Stimulated activated CD8-positive, alpha-beta memory T cell treated with anti-CD3 and anti-CD28 coated beads, Interleukin-15, amount 100 ng/mL, for 48 hours (primary cell): ENCODE measurements around the gene BTNL3.
"Not testable (repeated sequence)": the region's sequence is repeated elsewhere in the genome, so short reads cannot be mapped to it uniquely, and the experiment has no call there.

Experiments used
- DNase-seq, 2 donors: peaks; one replicate each; pipeline ENCODE4 v3.0.0-alpha.2; 2020; ENCODE audit warnings: low read depth in 2 of 2

Gene BTNL3, protein sequence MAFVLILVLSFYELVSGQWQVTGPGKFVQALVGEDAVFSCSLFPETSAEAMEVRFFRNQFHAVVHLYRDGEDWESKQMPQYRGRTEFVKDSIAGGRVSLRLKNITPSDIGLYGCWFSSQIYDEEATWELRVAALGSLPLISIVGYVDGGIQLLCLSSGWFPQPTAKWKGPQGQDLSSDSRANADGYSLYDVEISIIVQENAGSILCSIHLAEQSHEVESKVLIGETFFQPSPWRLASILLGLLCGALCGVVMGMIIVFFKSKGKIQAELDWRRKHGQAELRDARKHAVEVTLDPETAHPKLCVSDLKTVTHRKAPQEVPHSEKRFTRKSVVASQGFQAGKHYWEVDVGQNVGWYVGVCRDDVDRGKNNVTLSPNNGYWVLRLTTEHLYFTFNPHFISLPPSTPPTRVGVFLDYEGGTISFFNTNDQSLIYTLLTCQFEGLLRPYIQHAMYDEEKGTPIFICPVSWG

DNA sequence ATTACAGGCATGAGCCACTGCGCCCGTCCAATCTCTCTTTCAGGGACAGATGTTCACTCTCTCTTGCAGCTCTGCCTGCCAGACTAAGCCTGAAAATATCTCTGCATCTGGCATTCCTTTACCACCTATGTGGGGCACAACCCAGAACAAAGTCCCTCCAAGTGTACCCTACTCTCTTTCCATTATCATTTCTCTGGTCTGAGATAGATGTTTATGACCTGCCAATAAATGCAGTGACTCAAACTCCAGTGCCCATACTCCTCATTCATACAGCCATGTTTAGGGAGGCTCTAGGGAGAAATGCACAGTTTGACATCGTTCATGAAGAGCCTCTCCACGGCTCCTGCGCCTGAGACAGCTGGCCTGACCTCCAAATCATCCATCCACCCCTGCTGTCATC is at the start of gene BTNL3:
BTNL3 (plus strand) TSS at position 255 of the 400 bp plus-strand sequence. CDS start 183 bp downstream, outside the sequence.
- no peak for DNase-seq

DNA sequence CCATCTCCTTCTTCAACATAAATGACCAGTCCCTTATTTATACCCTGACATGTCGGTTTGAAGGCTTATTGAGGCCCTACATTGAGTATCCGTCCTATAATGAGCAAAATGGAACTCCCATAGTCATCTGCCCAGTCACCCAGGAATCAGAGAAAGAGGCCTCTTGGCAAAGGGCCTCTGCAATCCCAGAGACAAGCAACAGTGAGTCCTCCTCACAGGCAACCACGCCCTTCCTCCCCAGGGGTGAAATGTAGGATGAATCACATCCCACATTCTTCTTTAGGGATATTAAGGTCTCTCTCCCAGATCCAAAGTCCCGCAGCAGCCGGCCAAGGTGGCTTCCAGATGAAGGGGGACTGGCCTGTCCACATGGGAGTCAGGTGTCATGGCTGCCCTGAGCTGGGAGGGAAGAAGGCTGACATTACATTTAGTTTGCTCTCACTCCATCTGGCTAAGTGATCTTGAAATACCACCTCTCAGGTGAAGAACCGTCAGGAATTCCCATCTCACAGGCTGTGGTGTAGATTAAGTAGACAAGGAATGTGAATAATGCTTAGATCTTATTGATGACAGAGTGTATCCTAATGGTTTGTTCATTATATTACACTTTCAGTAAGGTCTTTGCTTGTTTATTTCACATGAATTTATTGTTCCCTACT is 38.2 kb upstream of the BTNL3 start:
- no peak for DNase-seq

DNA sequence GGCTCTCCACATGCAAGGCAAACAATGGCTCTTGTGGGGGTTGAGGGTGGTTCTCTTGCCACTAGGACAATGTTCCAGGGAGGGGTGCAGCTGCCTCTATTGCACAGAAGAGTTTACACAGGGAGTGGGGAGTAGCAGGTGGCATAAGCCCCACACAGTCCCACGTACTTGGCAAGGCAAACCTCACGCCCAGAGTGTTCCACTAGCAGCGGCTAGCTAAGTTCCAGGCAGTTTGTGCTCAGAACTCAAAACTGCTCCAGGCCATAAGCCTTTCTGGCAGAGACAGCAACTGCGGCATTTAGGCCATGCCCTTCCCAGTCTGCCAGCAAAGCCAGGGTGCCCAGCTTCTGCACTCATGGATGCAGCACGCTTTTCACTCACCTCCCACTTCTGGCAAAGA is 29.0 kb upstream of the BTNL3 start:
- no peak for DNase-seq

DNA sequence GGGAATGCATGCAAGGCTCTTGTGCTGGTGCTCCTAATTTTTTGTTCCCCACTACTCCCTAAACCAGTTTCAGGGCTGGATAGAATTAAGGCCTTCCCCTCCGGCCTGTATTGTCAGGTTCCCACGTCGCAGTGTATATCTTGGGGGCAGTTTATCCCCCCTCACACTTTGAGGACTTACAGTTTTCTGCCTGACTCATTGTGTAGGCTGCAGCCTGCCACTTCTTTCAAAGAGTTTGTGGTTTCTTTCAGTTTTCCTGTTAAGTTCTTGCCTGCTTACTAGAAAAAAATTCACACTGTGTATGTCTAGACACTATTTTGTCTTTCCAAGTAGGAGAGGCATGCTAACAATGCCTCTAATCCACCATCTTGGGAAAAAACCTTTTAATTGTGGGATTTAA is 28.4 kb upstream of the BTNL3 start:
- DNase-seq = no peak

DNA sequence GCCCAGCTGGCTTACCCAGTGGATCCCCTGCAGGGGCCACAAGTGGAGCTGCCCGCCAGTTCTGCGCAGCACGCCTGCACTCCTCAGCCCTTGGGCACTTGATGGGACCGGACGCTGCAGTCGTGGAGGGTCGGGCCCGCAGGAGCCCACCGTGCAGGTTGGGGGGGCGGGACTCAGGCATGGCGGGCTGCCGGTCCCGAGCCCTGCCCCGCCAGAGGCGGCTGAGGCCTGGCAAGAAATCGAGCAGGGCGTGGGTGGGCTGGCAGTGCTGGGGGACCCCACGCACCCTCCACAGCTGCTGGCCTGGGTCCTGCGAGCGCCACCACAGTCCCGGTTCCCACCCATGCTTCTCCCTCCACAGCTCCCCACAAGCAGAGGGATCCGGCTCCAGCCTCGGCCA is 19.2 kb upstream of the BTNL3 start:
- DNase-seq = no peak

DNA sequence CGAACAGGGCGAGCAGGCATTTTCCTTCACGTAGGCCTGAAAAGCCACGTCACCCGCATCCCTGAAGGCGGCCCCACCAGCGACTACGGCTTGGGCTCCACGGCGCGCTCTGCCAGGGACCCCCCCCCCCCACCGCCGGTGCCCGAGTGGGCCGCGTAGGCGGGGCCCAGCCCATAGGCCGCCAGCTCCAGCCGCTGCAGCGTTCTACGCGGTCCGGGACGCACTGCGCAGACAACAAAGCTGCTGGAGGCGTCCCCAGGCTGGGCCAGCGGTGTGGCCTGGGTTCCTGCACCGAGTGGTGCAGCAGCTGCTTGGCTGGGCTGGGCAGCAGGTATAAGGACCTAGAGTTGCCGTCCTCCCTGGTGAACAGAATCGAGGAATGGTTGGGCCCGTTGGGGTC is 18.3 kb upstream of the BTNL3 start:
- no peak for DNase-seq

DNA sequence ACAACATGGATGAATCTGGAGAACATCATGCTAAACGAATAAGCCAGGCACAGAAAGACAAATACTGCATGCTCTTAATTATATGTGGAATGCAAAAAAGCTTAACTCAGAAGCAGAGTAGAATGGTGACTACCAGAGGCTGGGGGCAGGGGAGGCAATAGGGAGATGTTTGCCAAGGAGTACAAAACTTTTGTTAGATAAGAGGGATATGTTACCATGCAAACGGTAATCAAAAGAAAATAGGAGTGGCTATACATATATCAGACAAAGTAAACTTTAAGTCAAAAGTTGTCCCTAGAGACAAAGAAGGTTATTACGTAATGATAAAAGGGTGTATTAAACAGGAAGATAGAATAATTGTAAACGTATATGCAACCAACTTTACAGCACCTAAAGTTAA is 17.8 kb upstream of the BTNL3 start:
- no peak for DNase-seq

DNA sequence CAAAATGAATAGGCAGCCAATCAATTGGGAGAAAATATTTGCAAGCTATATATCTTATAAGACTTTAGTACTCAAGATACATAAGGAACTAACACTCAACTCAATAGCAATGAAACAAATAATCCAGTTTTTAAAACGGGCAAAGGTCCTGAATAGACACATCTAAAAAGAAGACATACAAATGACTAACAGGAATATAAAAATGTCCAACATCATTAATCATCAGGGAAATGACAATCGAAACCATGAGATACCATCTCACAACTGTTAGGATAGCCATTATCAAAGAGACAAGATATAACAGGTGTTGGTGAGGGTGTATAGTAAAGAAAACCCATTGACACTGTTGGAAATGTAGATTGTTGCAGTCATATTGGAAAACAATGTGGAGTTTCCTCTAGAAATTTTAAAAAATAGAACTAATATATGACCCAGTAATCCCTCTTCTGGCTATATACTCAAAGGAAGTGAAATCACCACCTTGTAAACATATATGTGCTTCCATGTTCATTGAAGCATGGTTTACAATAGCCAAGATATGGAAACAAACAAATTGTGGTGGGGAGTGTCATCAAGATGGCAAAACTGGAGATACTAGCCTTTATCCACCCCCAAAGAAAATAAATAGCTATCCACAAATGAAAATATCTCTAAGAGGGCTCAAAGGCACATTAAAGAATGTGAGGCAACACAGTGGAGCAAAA is 13.9 kb upstream of the BTNL3 start:
- no peak for DNase-seq

DNA sequence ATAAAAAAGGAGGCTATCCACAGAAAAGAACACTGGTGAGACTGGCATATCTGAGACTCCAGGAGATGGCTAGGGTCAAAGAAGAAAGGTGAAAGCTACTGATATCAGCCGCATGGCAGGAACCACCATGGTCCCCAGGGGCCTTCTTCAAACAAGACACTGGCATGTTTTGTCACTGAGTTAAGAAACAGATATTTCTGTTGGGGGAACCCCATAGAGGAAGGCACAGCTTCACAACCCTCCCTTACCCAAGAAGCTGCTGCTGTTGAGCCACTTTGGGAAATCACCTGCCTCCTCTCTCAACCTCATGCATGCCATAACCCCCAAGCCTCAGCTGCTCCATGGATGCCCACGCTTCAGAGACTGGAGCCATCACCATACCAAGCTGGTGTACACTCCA is 13.3 kb upstream of the BTNL3 start:
- DNase-seq = no peak

DNA sequence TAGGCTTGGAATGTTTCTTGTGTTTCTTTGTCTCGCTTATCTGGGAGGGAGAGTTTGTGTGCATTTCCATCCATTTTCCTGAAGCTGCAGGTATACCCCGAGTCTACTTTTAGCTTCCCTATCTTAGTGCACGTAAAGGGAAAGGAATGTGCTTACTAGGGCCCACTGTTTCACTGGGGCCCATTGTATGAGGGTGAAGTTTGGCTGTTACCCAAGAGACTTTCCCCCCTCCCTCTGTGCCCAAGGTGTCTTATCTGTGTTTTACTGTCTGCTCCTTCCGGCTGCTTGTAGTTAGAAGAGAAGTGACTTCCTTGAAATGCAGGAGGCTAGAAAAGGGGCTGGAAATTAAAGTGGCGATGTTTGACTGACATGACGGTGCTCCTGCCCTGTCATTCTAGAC is 12.1 kb upstream of the BTNL3 start:
- no peak for DNase-seq

DNA sequence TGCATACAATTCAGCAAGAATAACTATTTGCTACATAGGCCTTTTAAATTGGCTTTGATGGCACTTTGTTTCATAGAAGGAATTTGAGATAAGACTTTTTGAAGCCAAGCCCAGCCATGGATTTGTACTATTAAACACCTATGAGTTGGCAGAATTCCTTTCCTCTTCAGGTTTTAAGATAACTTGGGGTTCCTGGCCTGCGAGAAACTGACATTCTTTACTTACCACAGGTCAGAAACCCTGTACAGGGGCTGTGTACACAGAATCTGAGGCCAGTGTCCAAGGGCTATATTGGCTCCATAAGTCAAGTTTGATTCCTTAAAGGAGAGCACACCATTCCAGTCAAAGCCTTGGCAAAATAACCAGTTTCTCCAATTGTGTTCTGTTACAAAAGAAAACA is 10.8 kb upstream of the BTNL3 start:
- DNase-seq = no peak

DNA sequence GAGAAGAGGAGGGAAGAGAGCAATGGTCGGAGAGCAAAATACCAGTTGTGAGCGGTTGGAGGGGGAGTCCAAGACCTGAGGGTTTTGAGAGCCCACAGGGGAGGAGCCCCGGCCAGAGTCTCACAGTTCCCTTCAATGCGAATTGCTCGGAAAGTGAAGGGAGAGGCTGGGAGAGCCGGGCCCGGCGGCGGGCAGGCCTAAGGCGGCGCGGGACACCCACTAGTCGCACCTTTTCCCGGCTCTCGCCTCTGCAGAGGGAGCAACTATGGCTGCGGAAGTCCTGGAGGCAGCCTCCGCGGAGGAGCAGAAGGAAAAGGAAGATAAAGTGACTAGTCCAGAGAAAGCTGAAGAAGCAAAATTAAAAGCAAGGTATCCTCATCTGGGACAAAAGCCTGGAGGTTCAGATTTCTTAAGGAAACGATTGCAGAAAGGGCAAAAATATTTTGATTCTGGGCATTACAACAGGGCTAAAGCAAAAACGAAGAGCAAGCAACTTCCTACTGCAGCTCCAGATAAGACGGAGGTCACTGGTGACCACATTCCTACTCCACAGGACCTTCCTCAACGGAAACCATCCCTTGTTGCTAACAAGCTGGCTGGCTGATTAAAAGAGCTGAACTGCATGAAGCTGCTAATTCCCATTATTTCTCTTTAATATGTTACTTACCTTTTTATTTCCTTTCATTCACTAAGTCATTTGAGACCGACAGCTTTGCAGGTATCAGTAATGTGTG is 6.5 kb upstream of the BTNL3 start:
- DNase-seq = no peak

DNA sequence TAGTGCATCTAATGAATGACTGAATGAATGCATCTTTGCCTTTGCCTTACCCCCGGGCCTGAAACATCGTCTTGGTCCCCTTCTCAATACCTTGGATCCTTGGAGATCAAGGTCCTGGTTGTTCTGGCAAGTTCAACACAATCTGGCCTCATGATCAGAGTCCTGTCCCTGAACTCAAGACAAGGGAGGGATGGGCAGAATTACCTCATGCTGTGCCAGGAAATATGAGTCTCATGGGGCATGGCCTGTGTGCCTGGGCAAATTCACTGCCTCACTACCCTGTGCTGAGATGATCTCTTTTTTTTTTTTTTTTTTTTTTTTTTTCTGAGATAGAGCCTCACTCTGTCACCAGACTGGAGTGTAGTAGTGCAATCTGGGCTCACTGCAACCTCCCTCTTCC is 630 bp upstream of the BTNL3 start:
- DNase-seq = no peak

DNA sequence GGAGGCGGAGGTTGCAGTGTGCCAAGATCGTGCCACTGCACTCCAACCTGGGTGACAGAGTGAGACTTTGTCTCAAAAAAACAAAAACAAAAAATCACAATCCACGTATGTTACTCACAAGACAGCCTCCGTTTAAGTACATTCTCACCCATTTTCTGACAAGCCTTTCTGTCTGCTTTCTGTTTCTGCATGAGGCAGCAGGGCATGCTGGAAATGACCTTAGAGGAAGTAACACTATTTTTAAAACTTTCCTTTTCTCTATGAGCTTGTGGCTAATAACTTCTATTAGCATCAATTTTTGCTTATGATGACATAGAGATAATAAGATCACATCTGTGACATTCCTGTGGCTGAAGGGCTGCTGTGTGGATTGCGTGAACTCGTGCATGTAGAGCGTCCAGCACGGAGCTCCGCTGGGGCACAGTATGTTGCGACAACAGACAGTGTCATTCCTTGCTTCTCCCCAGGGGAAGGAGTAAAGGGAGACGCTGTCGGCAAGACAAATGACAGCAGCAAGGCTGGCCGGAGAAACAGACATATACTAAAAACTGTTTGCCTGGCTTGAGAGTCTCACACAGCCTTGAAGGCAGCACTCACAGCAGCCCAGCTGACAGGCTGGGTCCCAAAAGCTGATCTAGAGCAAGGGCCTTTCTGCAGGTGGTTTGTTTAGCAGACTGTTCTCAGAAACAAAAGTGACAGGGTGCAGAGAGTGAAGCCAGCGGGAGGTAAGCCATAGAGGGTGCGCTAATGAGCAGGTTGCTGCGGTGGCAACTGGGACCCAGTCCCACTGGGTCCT is 1.6 kb downstream of the BTNL3 start:
- no peak for DNase-seq

DNA sequence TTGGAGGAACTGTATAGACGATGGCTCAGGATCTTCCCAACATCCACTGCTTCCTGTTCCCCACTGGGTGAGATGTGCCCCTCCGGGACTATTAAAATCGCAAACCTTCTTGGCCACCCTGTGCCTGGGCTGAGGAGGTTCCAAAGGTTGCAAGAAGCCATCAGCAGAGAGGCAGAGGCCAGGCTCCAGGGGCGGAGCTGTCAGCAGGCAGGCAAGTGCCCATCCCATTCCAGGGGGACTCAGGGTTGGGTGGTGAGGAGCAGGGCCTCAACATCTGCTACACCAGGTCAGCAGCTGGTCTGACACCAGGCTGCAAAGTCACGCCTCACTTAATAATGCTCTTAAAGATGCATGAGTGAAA is 2.2 kb downstream of the BTNL3 start:
- no peak for DNase-seq

DNA sequence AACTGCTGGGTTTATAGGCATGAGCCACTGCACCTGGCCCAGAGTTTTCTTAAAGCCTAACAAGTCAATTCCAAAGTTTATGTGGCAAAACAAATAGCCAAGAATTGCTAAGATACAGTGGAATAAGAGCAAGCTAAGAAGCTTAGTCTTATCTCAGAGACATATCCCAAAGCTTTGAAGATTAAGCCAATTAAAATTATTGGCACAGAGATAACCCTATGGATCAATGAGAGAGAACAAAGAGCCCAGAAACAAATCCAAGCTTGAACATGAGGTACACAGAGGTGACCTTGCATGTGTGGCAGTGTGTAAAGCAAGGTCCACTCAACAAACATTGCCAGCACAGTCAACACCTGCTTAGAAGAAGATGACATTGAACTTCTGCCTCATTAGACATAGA is 13.3 kb downstream of the BTNL3 start:
- no peak for DNase-seq

DNA sequence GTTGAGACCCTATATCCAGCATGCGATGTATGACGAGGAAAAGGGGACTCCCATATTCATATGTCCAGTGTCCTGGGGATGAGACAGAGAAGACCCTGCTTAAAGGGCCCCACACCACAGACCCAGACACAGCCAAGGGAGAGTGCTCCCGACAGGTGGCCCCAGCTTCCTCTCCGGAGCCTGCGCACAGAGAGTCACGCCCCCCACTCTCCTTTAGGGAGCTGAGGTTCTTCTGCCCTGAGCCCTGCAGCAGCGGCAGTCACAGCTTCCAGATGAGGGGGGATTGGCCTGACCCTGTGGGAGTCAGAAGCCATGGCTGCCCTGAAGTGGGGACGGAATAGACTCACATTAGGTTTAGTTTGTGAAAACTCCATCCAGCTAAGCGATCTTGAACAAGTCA is 17.1 kb downstream of the BTNL3 start:
- no peak for DNase-seq

DNA sequence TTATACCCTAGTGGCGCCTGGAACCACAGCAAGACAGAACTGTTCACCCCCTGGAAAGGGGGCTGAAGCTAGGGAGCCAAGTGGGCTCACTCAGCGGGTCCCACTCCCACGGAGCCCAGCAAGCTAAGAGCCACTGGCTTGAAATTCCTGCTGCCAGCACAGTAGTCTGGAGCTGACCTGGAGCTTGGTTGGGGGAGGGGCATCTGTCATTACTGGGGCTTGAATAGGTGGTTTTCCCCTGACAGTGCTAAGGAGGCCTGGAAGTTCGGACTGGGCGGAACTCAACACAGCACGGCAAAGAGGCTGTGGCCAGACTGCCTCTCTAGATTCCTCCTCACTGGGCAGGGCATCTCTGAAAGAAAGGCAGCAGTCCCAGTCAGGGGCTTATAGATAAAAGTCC is 19.5 kb downstream of the BTNL3 start:
- DNase-seq = no peak

DNA sequence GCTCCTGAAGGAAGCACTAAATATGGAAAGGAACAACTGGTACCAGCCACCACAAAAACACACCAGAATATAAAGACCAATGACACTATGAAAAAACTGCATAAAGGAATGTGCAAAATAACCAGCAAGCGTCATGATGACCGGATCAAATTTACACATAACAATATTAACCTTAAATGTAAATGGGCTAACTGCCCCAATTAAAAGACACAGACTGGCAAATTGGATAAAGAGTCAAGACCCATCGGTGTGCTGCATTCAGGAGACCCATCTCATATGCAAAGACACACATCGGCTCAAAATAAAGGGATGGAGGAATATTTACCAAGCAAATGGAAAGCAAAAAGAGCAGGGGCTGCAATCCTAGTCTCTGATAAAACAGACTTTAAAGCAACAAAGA is 21.4 kb downstream of the BTNL3 start:
- not testable (repeated sequence) for DNase-seq

DNA sequence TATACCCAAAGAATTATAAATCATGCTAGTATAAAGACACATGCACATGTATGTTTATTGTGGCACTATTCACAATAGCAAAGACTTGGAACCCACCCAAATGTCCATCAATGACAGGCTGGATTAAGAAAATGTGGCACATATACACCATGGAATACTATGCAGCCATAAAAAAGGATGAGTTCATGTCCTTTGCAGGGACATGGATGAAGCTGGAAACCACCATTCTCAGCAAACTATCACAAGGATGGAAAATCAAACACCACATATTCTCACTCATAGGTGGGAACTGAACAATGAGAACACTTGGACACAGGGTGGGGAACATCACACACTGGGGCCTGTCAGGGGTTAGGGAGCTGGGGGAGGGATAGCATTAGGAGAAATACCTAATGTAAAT is 26.0 kb downstream of the BTNL3 start:
- DNase-seq = not testable (repeated sequence)

DNA sequence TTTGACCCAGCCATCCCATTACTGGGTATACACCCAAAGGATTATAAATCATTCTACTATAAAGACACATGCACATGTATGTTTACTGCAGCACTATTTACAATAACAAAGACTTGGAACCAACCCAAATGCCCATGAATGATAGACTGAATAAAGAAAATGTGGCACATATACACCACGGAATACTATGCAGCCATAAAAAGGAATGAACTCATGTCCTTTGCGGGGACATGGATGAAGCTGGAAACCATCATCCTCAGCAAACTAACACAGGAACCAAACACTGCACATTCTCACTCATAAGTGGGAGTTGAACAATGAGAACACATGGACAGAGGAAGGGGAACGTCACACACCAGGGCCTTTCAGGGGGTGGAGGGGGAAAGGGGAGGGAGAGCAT is 28.8 kb downstream of the BTNL3 start:
- DNase-seq = not testable (repeated sequence)
